GM15510 (cell line): ENCODE measurements around the gene TMEM86A.

ENCODE experiments used
- POLR2A ChIP-seq: IDR thresholded peaks from 3 replicates; pipeline ENCODE4 v1.6.1; 2011; ENCODE audit warnings: borderline replicate concordance; ENCODE audit not compliant: insufficient read length; ENCODE audit errors: extremely low read depth

TMEM86A gene

GRCh38 chr11:18697576-18697975, 1.0 kb upstream of the TMEM86A start:
- TF ChIP-seq POLR2A = no peak

- TF ChIP-seq POLR2A = no peak
These were observed 654 bp downstream of the TMEM86A start for GRCh38 chr11:18699269-18699596.

- no peak for TF ChIP-seq POLR2A
These were observed 1.3 kb downstream of the TMEM86A start for GRCh38 chr11:18699848-18700261.

GRCh38 chr11:18700375-18700774, 1.8 kb downstream of the TMEM86A start:
- TF ChIP-seq POLR2A = no peak

GRCh38 chr11:18700872-18701271, 2.3 kb downstream of the TMEM86A start:
- TF ChIP-seq POLR2A = no peak

GRCh38 chr11:18701614-18702216, 3.1 kb downstream of the TMEM86A start:
- TF ChIP-seq POLR2A = no peak

GRCh38 chr11:18703001-18703763, 4.6 kb downstream of the TMEM86A start:
- TF ChIP-seq POLR2A = no peak

- TF ChIP-seq POLR2A = no peak
These were observed 5.6 kb downstream of the TMEM86A start for GRCh38 chr11:18704045-18704645.

GRCh38 chr11:18704698-18705097, 6.1 kb downstream of the TMEM86A start:
- TF ChIP-seq POLR2A = no peak

- no peak for TF ChIP-seq POLR2A
These were observed 7.2 kb downstream of the TMEM86A start for GRCh38 chr11:18705651-18706281.

GRCh38 chr11:18706330-18707243, 8.0 kb downstream of the TMEM86A start:
- no peak for TF ChIP-seq POLR2A

GRCh38 chr11:18707811-18708340, 9.3 kb downstream of the TMEM86A start:
- no peak for TF ChIP-seq POLR2A

GRCh38 chr11:18709414-18709813, 10.8 kb downstream of the TMEM86A start:
- TF ChIP-seq POLR2A = no peak

- TF ChIP-seq POLR2A = no peak
These were observed 12.0 kb downstream of the TMEM86A start for GRCh38 chr11:18710545-18710944.
